Measurements from ENCODE around the gene MARCHF6.

DNA sequence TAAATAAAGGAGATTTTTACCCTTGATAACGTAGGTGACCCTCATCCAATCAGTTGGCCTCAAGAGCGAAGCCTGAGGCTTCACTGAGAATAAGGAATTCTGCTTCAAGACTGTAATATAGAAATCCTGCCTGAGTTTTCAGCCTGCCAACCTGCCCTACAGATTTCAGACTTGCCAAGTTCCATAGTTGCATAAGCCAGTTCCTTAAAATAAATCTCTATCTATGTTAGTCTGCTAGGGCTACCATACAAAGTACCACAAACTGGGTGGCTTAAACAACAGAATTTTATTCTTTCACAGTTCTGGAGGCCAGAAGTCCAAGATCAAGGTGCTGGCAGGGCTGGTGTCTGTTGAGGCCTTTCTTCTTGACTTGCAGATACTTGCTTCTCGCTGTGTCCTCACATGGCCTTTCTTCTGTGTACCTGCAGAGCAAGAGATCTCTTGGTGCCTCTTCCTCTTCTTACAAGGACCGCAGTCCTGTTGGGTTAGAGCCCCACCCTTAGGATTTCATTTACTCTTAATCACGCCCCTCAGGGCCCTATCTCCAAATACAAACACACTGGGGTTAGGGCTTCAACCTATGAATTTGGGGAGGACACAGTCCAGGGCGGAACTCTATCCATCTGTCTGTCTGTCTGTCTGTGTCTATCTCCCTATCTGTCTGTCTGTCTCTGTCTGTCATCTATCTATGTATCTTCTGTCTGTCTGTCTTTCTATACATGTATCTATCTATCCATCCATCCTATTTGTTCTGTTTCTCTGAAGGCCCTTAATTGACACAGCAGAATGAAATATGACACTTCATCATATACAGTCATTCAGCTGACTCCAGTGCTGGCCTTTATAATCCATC is 28.8 kb upstream of the MARCHF6 start:
- no peak for TF ChIP-seq POLR2AphosphoS5 (IDR thresholded peaks at IDR 0.05; ENCODE audit: low read depth)
- TF ChIP-seq CTCF (IDR thresholded peaks at IDR 0.05; ENCODE audit: insufficient read depth, low read length), result no peak
- TF ChIP-seq SPI1 (IDR thresholded peaks at IDR 0.05; ENCODE audit: borderline replicate concordance, low read depth), result peak; percentile 76
- TF ChIP-seq REST (IDR thresholded peaks at IDR 0.05; ENCODE audit: insufficient replicate concordance, low read depth), result no peak
